ENCODE measurements around the gene SPOCK2. TPM values are rescaled to one million over a fixed set of nuclear protein-coding genes. Genes with fewer than 3 reads are reported as not detected.
A peak's percentile ranks its signal among the peaks of the same experiment; 100 is the strongest.

The SPOCK2 gene
- total and polyA plus RNA-seq, 2 donors (not counting 1 experiment from before 2014, with no cell fraction given) = 0.02 to 0.33 TPM

DNA sequence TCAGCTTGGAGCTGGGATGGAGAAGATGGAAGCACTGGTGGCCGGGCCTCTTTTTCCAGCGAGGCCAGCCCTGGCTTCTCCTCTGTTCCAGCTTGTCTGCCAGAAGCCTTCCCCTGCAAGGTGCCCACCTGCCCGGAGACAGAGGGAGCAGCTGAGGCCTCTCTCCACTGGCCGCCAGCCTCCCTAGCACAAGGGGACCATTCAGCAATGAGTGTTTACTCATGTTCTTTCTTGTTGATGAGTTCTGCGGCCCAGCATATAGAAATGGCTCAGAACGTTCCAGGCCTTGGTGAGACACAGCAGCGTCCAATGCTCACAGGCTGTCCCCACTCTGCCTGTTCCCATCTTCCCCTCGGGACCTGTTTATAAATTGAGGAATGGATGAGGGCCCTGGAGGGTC, 76.9 kb downstream of the SPOCK2 start:
- no peaks in the 10 kb centered on the region for H4K20me1 ChIP-seq (ENCODE audit: control insufficient read depth, extremely low read depth, insufficient read depth, low read length)
- no peaks in the 10 kb centered on the region for H3K27me3 ChIP-seq (ENCODE audit: control insufficient read depth, insufficient read depth, low read length)
- H3K4me1 ChIP-seq (ENCODE audit: control insufficient read depth, extremely low read depth, insufficient read depth, low read length) = peaks cover 16% of the 10 kb centered on the region
- H3K79me2 ChIP-seq (ENCODE audit: control insufficient read depth, insufficient read depth, low read length) = no peaks in the 10 kb centered on the region
- no peak overlapping the region for H3K4me2 ChIP-seq (ENCODE audit: extremely low read depth, insufficient read depth, low read length)
- peaks cover 10% of the 10 kb centered on the region for H3K36me3 ChIP-seq (ENCODE audit: control insufficient read depth, insufficient read depth, low read length)
- no peaks in the 10 kb centered on the region for H3K9me3 ChIP-seq (ENCODE audit: control insufficient read depth, insufficient read depth, low read depth, low read length)
- no peak for DNase-seq (ENCODE audit: low read depth in 2 of 2)
- H3K27ac ChIP-seq (ENCODE audit: insufficient read depth, low read length) = no peak overlapping the region
- H3K9ac ChIP-seq (ENCODE audit: insufficient read depth, low read length) = no peak overlapping the region
- no peak overlapping the region for H2AFZ ChIP-seq (ENCODE audit: low read length)
- no peak overlapping the region for H3K4me3 ChIP-seq (replicated peaks in 1 of 4; ENCODE audit: control extremely low read depth in 1 of 4, insufficient read depth in 1 of 4, low read depth in 3 of 4, low read length in 4 of 4)
- TF ChIP-seq CTCF (conservative IDR thresholded peaks at IDR 0.05 in 1 of 2, IDR thresholded peaks at IDR 0.05 in 1 of 2; ENCODE audit: low read depth in 1 of 2, low read length in 2 of 2) (no peak), EZH2 (IDR thresholded peaks at IDR 0.05; ENCODE audit: low read length, missing control alignments) (no peak)

GRCh38 chr10:72011016-72011415, 77.3 kb downstream of the SPOCK2 start:
- Histone ChIP-seq H3K4me3 (replicated peaks in 1 of 4; ENCODE audit: control extremely low read depth in 1 of 4, insufficient read depth in 1 of 4, low read depth in 3 of 4, low read length in 4 of 4) (no peak overlapping the region), H2AFZ (ENCODE audit: low read length) (no peak overlapping the region), H3K4me1 (ENCODE audit: control insufficient read depth, extremely low read depth, insufficient read depth, low read length) (peaks cover 16% of the 10 kb centered on the region), H4K20me1 (ENCODE audit: control insufficient read depth, extremely low read depth, insufficient read depth, low read length) (no peaks in the 10 kb centered on the region), H3K27me3 (ENCODE audit: control insufficient read depth, insufficient read depth, low read length) (no peaks in the 10 kb centered on the region), H3K9me3 (ENCODE audit: control insufficient read depth, insufficient read depth, low read depth, low read length) (no peaks in the 10 kb centered on the region), H3K27ac (ENCODE audit: insufficient read depth, low read length) (no peak overlapping the region), H3K79me2 (ENCODE audit: control insufficient read depth, insufficient read depth, low read length) (no peaks in the 10 kb centered on the region), H3K9ac (ENCODE audit: insufficient read depth, low read length) (no peak overlapping the region), H3K4me2 (ENCODE audit: extremely low read depth, insufficient read depth, low read length) (no peak overlapping the region), H3K36me3 (ENCODE audit: control insufficient read depth, insufficient read depth, low read length) (peaks cover 10% of the 10 kb centered on the region)
- no peak for DNase-seq (ENCODE audit: low read depth in 2 of 2)
- no peak for TF ChIP-seq EZH2 (IDR thresholded peaks at IDR 0.05; ENCODE audit: low read length, missing control alignments)
- TF ChIP-seq CTCF (conservative IDR thresholded peaks at IDR 0.05 in 1 of 2, IDR thresholded peaks at IDR 0.05 in 1 of 2; ENCODE audit: low read depth in 1 of 2, low read length in 2 of 2) = no peak

DNA sequence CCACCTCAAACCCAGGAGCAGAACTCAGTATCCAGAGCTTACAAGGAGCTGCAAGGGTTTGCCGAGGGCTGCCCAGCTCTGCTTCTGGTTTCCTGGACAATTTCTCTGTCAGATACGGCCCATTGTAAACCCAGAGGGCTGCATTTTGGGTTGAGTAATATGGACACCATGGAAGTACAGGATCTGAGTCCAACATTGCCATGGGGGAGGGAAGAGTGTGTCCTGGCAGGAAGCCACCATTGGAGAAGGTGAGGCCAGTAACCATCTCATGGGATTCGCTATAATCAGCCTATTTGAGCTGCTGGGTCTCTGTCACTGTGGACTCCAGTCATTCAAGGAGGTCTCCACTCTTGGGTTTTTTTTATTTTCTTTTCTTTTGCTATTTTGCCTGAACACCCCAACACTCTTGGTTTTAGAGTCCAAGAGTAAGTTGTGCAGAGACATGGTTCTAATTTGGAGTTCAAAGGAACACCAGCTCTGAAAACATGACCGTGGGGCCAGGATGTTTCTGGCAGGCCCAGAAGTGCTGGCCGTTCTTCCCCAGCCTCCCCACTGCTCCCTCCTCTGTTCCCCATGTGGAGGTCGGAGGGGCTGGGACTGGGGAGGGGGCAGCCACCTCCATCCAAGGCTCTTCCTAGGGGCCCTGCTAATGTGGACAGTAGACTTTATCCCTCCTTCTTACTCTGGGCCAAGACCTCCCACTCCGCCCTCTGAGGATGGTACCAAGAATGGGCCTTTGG, 77.9 kb downstream of the SPOCK2 start:
- no peak for DNase-seq (ENCODE audit: low read depth in 2 of 2)
- no peak overlapping the region for H3K4me3 ChIP-seq (replicated peaks in 1 of 4; ENCODE audit: control extremely low read depth in 1 of 4, insufficient read depth in 1 of 4, low read depth in 3 of 4, low read length in 4 of 4)

More for the DNA sequence above, 77.9 kb downstream of the SPOCK2 start:
- Histone ChIP-seq H3K27ac (ENCODE audit: insufficient read depth, low read length) (peak overlapping the region; percentile 94), H3K36me3 (ENCODE audit: control insufficient read depth, insufficient read depth, low read length) (peaks cover 10% of the 10 kb centered on the region), H3K79me2 (ENCODE audit: control insufficient read depth, insufficient read depth, low read length) (no peaks in the 10 kb centered on the region), H3K4me2 (ENCODE audit: extremely low read depth, insufficient read depth, low read length) (no peak overlapping the region), H2AFZ (ENCODE audit: low read length) (no peak overlapping the region), H3K4me1 (ENCODE audit: control insufficient read depth, extremely low read depth, insufficient read depth, low read length) (peaks cover 16% of the 10 kb centered on the region), H3K9ac (ENCODE audit: insufficient read depth, low read length) (no peak overlapping the region), H4K20me1 (ENCODE audit: control insufficient read depth, extremely low read depth, insufficient read depth, low read length) (no peaks in the 10 kb centered on the region), H3K9me3 (ENCODE audit: control insufficient read depth, insufficient read depth, low read depth, low read length) (no peaks in the 10 kb centered on the region), H3K27me3 (ENCODE audit: control insufficient read depth, insufficient read depth, low read length) (no peaks in the 10 kb centered on the region)
- TF ChIP-seq CTCF (conservative IDR thresholded peaks at IDR 0.05 in 1 of 2, IDR thresholded peaks at IDR 0.05 in 1 of 2; ENCODE audit: low read depth in 1 of 2, low read length in 2 of 2) (no peak), EZH2 (IDR thresholded peaks at IDR 0.05; ENCODE audit: low read length, missing control alignments) (no peak)

All from fibroblast of lung (primary cell).